Stimulated activated naive B cell treated with anti-CD40 and anti-IgM and Interleukin-4, amounts not matched to agents 10 μg/mL and 1 μg/mL and 100 μg/mL, for 72 hours (primary cell): ENCODE measurements around the gene ST6GAL1.
A peak's percentile ranks its signal among the peaks of the same experiment; 100 is the strongest.

Experiments
- ATAC-seq, 2 donors: fragments of 150-1000 bp; cut with Tn5 transposase; replicated peaks; 2 replicates each; pipeline ENCODE4 v1.10.0; 2021; ENCODE audit warnings: moderate library complexity in 1 of 2
- DNase-seq: peaks from one replicate; pipeline ENCODE4 v3.0.0; 2021
- H3K27ac Mint-ChIP-seq: one replicate; pipeline ENCODE4 v1.8.0; 2022; ENCODE audit warnings: mild to moderate bottlenecking, mixed read lengths
- H3K27me3 Mint-ChIP-seq, 2 donors: one replicate each; pipeline ENCODE4 v1.8.0; 2022; ENCODE audit warnings: mixed read lengths in 2 of 2
- H3K36me3 Mint-ChIP-seq, 2 donors: one replicate each; pipeline ENCODE4 v1.8.0; 2022; ENCODE audit warnings: mixed read lengths in 2 of 2, mild to moderate bottlenecking in 1 of 2
- H3K4me1 Mint-ChIP-seq, 2 donors: one replicate each; pipeline ENCODE4 v1.8.0; 2022; ENCODE audit warnings: mixed read lengths in 2 of 2, mild to moderate bottlenecking in 1 of 2
- H3K4me3 Mint-ChIP-seq, 2 donors: one replicate each; pipeline ENCODE4 v1.8.0; 2022; ENCODE audit warnings: mild to moderate bottlenecking in 2 of 2, mixed read lengths in 2 of 2, moderate library complexity in 1 of 2
- H3K9me3 Mint-ChIP-seq, 2 donors: one replicate each; pipeline ENCODE4 v1.8.0; 2022; ENCODE audit warnings: mixed read lengths in 2 of 2, mild to moderate bottlenecking in 1 of 2

Gene ST6GAL1

DNA sequence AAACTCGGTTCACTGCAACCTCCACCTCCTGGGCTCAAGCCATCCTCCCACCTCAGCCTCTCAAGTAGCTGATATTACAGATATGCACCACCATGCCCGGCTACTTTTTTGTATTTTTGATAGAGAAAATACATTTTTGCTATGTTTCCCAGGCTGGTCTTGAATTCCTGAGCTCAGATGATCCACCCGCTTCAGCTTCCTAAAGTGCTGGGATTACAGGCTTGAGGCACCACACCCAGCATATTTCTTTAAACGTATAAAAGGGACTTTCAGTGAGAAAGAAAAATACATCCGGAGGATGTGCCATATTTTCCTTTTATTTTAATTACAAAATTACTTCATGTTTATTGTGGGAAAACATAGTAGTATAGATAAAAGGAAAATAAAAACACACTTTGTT, 153.8 kb downstream of the ST6GAL1 start:
- Mint-ChIP-seq H3K27ac (no peak overlapping the region), H3K9me3 (peaks cover 9 to 11% of the 10 kb centered on the region in 2 donors), H3K36me3 (peaks cover 16 to 20% of the 10 kb centered on the region in 2 donors), H3K4me1 (peaks cover 8 to 19% of the 10 kb centered on the region in 2 donors), H3K4me3 (no peak overlapping the region), H3K27me3 (no peaks in the 10 kb centered on the region)
- ATAC-seq (no peak), DNase-seq (no peak)

GRCh38 chr3:187084580-187084979, 154.3 kb downstream of the ST6GAL1 start:
- Mint-ChIP-seq H3K36me3 (peaks cover 13 to 16% of the 10 kb centered on the region in 2 donors), H3K27ac (no peak overlapping the region), H3K9me3 (peaks cover 9 to 13% of the 10 kb centered on the region in 2 donors), H3K27me3 (no peaks in the 10 kb centered on the region), H3K4me3 (no peak overlapping the region), H3K4me1 (peaks cover 8 to 14% of the 10 kb centered on the region in 2 donors)
- ATAC-seq (no peak), DNase-seq (no peak)

GRCh38 chr3:187085021-187085666, 154.8 kb downstream of the ST6GAL1 start:
- Mint-ChIP-seq H3K4me1 (peaks cover 8 to 11% of the 10 kb centered on the region in 2 donors), H3K36me3 (peaks cover 10 to 12% of the 10 kb centered on the region in 2 donors), H3K27ac (no peak overlapping the region), H3K4me3 (no peak overlapping the region), H3K9me3 (peaks cover 9 to 13% of the 10 kb centered on the region in 2 donors), H3K27me3 (no peaks in the 10 kb centered on the region)
- ATAC-seq (no peak), DNase-seq (no peak)

GRCh38 chr3:187085933-187086332, 155.6 kb downstream of the ST6GAL1 start:
- Mint-ChIP-seq H3K27me3 (no peaks in the 10 kb centered on the region), H3K4me3 (no peak overlapping the region), H3K4me1 (peaks cover 7 to 11% of the 10 kb centered on the region in 2 donors), H3K9me3 (peaks cover 10 to 14% of the 10 kb centered on the region in 2 donors), H3K27ac (no peak overlapping the region), H3K36me3 (peaks cover 8 to 11% of the 10 kb centered on the region in 2 donors)
- ATAC-seq = no peak
- DNase-seq = no peak

GRCh38 chr3:187086831-187087230, 156.5 kb downstream of the ST6GAL1 start:
- ATAC-seq (no peak), DNase-seq (no peak)
- no peaks in the 10 kb centered on the region for H3K27me3 Mint-ChIP-seq
- H3K9me3 Mint-ChIP-seq = peaks cover 15 to 16% of the 10 kb centered on the region in 2 donors
- peaks cover 8 to 15% of the 10 kb centered on the region in 2 donors for H3K36me3 Mint-ChIP-seq
- H3K4me3 Mint-ChIP-seq = no peak overlapping the region
- H3K4me1 Mint-ChIP-seq = peaks cover 6 to 11% of the 10 kb centered on the region in 2 donors
- no peak overlapping the region for H3K27ac Mint-ChIP-seq

- DNase-seq (no peak), ATAC-seq (no peak)
- no peak overlapping the region for H3K4me3 Mint-ChIP-seq
- H3K27ac Mint-ChIP-seq = no peak overlapping the region
- H3K4me1 Mint-ChIP-seq = no peaks in the 10 kb centered on the region
- H3K27me3 Mint-ChIP-seq = no peaks in the 10 kb centered on the region
- H3K36me3 Mint-ChIP-seq = peaks cover 9 to 22% of the 10 kb centered on the region in 2 donors
- peaks cover 15 to 16% of the 10 kb centered on the region in 2 donors for H3K9me3 Mint-ChIP-seq
These were observed 158.4 kb downstream of the ST6GAL1 start for GRCh38 chr3:187088701-187089100.

- peaks cover 9 to 21% of the 10 kb centered on the region in 2 donors for H3K36me3 Mint-ChIP-seq
- H3K27me3 Mint-ChIP-seq = no peaks in the 10 kb centered on the region
- DNase-seq (no peak), ATAC-seq (no peak)
- H3K9me3 Mint-ChIP-seq = peaks cover 14 to 18% of the 10 kb centered on the region in 2 donors
- H3K4me1 Mint-ChIP-seq = peaks cover 0 to 20% of the 10 kb centered on the region in 2 donors
- H3K27ac Mint-ChIP-seq = no peak overlapping the region
- H3K4me3 Mint-ChIP-seq = no peak overlapping the region
These were observed 163.0 kb downstream of the ST6GAL1 start for GRCh38 chr3:187093320-187093719.

GRCh38 chr3:187098923-187099512, 168.7 kb downstream of the ST6GAL1 start:
- H3K4me3 Mint-ChIP-seq = no peak overlapping the region
- H3K9me3 Mint-ChIP-seq = peaks cover 8 to 20% of the 10 kb centered on the region in 2 donors
- no peaks in the 10 kb centered on the region for H3K27me3 Mint-ChIP-seq
- peaks cover 9 to 13% of the 10 kb centered on the region in 2 donors for H3K36me3 Mint-ChIP-seq
- H3K4me1 Mint-ChIP-seq = peaks cover 16 to 44% of the 10 kb centered on the region in 2 donors
- H3K27ac Mint-ChIP-seq = peak overlapping the region; percentile 37
- peak; percentile 68 to 81 for ATAC-seq
- no peak for DNase-seq

- peaks cover 8 to 9% of the 10 kb centered on the region in 2 donors for H3K36me3 Mint-ChIP-seq
- H3K27ac Mint-ChIP-seq = peak overlapping the region; percentile 91
- DNase-seq (peak; percentile 24), ATAC-seq (peak; percentile 71 to 73)
- H3K27me3 Mint-ChIP-seq = no peaks in the 10 kb centered on the region
- H3K4me3 Mint-ChIP-seq = peak overlapping the region; percentile 42 to 68
- H3K9me3 Mint-ChIP-seq = peaks cover 8 to 14% of the 10 kb centered on the region in 2 donors
- peaks cover 16 to 43% of the 10 kb centered on the region in 2 donors for H3K4me1 Mint-ChIP-seq
These were observed 171.1 kb downstream of the ST6GAL1 start for GRCh38 chr3:187101184-187102072.

DNA sequence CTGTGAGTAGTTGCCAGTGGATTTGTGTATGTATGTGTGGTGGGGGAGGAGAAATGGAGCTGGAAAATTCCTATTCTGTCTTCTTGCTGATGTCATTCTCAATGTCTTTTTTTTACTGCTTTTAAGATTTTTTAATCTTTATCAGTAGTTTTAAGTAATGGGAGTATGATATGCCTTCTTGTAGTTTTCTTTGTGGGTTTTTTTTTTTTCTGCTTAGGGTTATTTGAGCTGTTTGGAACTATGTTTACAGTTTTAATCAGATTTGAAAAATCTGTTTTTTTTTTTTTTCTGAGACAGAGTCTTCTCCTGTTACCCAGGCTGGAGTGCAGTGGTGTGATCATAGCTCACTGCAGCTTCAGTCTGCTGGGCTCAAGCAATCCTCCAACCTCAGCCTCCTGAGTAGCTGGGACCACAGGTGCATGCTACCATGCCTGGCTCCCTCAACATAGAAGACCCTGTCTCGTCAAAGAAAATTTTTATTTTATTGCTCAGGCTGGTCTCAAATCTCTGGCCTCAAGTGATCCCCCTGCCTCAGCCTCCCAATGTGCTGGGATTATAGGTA, 171.8 kb downstream of the ST6GAL1 start:
- Mint-ChIP-seq H3K27ac (peak overlapping the region; percentile 91), H3K4me1 (peaks cover 16 to 35% of the 10 kb centered on the region in 2 donors), H3K36me3 (peaks cover 8 to 9% of the 10 kb centered on the region in 2 donors), H3K4me3 (peak overlapping the region; percentile 42 to 68), H3K27me3 (no peaks in the 10 kb centered on the region), H3K9me3 (peaks cover 7 to 14% of the 10 kb centered on the region in 2 donors)
- ATAC-seq = no peak
- no peak for DNase-seq

DNA sequence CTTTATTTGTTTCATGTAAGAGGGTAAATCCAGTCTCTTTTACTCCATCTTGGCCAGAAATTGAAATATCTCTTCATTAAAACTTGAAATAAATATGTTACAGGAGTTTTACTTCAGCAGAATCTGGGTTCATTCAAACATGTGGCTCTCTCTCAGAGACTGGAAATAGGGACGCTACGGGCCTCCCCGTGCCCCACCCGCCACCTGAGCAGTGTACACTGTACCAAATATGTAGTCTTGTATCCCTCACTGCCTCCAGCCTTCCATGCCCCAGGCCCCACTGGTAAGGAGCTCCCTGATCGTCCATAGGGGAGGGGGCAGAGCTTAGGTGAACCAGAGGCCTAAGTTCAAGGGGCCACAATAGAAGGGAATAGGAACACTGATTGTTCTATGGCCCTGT, 172.9 kb downstream of the ST6GAL1 start:
- ATAC-seq = no peak
- Mint-ChIP-seq H3K27ac (no peak overlapping the region), H3K36me3 (peaks cover 8 to 9% of the 10 kb centered on the region in 2 donors), H3K4me3 (no peak overlapping the region), H3K4me1 (peaks cover 16 to 24% of the 10 kb centered on the region in 2 donors), H3K9me3 (peaks cover 4 to 14% of the 10 kb centered on the region in 2 donors), H3K27me3 (no peaks in the 10 kb centered on the region)
- no peak for DNase-seq

GRCh38 chr3:187104342-187104741, 174.0 kb downstream of the ST6GAL1 start:
- DNase-seq (no peak), ATAC-seq (no peak)
- Mint-ChIP-seq H3K27ac (no peak overlapping the region), H3K27me3 (no peaks in the 10 kb centered on the region), H3K4me1 (peaks cover 11 to 14% of the 10 kb centered on the region in 2 donors), H3K4me3 (no peak overlapping the region), H3K9me3 (peaks cover under 1 to 5% of the 10 kb centered on the region in 2 donors), H3K36me3 (peaks cover 4 to 6% of the 10 kb centered on the region in 2 donors)

DNA sequence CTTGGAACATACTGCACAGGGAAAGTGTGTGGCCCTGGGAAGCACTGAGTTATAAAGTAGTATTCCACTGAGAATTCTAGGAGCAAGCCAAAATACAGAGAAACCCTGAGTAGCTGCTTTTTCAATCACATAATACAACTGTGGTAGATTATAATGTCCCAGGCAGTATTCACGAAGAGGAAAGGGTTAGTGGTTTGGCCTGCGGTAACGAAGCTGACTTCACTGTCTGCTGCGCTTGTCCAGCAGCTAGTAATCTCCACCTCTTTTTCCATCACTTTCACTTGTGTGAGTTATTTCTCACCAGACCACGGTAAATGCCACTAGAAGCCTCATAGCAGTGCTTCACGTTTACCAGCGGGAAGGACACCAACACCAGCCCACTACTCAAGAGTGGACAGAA, 174.6 kb downstream of the ST6GAL1 start:
- DNase-seq = no peak
- Mint-ChIP-seq H3K36me3 (peaks cover under 1% of the 10 kb centered on the region in 2 donors), H3K9me3 (no peaks in the 10 kb centered on the region), H3K27ac (no peak overlapping the region), H3K4me1 (peaks cover 11 to 15% of the 10 kb centered on the region in 2 donors), H3K4me3 (no peak overlapping the region), H3K27me3 (no peaks in the 10 kb centered on the region)
- peak in 1 of 2 donors; percentile 39 for ATAC-seq

- Mint-ChIP-seq H3K4me1 (peaks cover 15 to 20% of the 10 kb centered on the region in 2 donors), H3K27ac (no peak overlapping the region), H3K36me3 (no peaks in the 10 kb centered on the region), H3K4me3 (no peak overlapping the region), H3K27me3 (no peaks in the 10 kb centered on the region), H3K9me3 (no peaks in the 10 kb centered on the region)
- DNase-seq (no peak), ATAC-seq (no peak)
These were observed 175.4 kb downstream of the ST6GAL1 start for GRCh38 chr3:187105700-187106099.
